GM19239 (cell line): ENCODE data around the gene FEM1B.
A peak's percentile ranks its signal among the peaks of the same experiment; 100 is the strongest.

ENCODE experiments used
- DNase-seq: peaks from one replicate; pipeline ENCODE4 v3.0.0; 2011; ENCODE audit warnings: low spot score; ENCODE audit not compliant: insufficient read length
- FAIRE-seq: peaks from 2 replicates; lab custom pipeline; 2011; peaks lifted over from hg19 to GRCh38; lab: Jason Lieb, UNC

FEM1B gene

DNA sequence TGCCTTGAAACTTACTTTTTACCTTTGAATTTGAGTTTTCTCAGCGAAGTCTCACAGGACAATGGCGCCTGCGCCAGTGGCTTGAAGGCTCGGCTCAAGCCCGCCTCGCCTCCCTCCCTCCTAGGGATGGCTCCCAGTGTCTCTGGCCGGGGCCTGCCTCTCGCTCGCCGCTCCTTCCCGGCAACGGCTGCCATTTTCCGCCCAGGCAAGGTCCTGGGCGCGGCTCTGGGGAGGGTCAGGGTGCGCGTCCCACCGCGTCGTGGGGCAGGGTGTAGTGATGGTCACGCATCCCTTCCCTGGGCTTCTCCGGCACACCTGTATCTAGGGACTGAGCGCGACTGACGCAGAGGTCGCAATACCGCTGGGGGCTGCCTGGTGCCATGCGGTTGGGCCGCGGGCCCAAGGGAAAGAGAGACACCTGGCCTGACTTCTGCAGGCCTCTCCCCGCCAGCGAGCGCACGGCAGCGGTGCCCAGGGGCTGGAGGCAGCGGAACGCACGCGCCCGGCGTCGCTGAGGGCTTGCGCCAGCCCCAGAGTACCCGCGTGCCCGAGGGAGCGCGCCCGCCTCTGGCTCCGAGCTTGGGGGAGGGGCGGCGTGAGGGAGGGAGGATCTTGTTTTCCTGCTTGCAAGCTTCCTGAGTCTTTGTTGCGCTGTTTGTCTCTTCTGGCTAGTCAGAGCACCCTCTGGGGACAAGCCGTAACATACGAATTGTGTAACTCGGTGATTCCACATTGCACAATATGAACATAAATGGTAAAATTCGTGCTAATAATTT, 20.7 kb upstream of the FEM1B start:
- FAIRE-seq (peak; percentile 77), DNase-seq (no peak)

GRCh38 chr15:68258692-68259091, 18.9 kb upstream of the FEM1B start:
- DNase-seq: no peak
- no peak for FAIRE-seq

DNA sequence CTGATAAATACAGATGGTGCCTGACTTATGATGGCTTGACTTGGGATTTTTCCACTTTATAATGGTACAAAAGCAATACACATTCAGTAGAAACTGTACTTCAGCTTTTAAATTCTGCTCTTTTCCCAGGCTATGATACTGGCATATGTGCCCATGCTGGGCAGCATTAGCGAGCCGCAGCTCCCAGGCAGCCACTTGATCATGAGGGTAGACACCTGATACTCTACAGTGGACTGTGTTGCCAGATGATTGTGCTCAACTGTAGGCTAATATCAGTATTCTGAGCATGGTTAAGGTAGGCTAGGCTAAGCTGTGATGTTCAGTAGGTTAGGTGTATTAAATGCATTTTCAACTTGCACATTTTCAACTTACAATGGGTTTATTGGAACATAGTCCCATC, 17.7 kb upstream of the FEM1B start:
- no peak for FAIRE-seq
- DNase-seq: no peak

DNA sequence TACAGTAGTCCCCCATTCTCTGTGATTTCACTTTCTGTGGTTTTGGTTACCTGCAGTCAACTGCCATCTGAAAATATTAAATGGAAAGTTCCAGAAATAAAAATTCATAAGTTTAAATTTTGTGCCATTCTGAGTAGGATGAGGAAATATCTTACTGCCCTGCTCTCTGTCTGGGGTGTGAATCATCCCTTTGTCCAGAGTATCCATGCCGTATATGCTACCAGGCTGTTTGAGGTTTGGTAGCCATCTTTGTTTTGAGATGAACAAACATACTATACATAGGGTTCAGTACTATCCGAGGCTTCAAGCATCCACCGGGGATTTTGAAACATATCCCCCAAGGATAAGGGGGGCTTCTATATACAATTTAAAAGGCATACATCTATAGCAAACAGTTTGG, 16.3 kb upstream of the FEM1B start:
- FAIRE-seq: no peak

GRCh38 chr15:68261980-68262379, 15.6 kb upstream of the FEM1B start:
- DNase-seq (no peak), FAIRE-seq (no peak)

More for the DNA sequence above, 16.3 kb upstream of the FEM1B start:
- no peak for DNase-seq

GRCh38 chr15:68262514-68263356, 14.8 kb upstream of the FEM1B start:
- DNase-seq: no peak
- no peak for FAIRE-seq

- FAIRE-seq (no peak), DNase-seq (no peak)
Observed at GRCh38 chr15:68264282-68264681, 13.3 kb upstream of the FEM1B start.

DNA sequence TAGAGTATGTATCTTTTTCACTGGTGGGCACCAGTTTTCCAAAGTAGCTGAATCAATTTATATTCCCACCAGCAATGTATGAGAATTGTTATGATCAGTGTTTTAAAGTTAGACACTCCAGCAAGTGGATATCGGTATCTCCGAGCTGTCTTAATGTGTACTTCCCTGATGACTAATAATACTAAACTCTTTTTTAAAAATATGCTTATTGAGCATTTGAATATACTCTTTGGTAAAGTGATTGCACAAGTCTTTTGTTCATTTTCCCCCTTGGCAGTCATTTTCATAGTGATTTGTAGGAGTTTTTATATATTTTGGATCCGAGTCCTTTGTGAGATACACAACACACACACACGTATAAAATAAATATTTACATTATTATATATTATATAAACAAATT, 12.5 kb upstream of the FEM1B start:
- FAIRE-seq: no peak
- no peak for DNase-seq

- DNase-seq (no peak), FAIRE-seq (no peak)
Observed at GRCh38 chr15:68265674-68266073, 11.9 kb upstream of the FEM1B start.

GRCh38 chr15:68268405-68268804, 9.1 kb upstream of the FEM1B start:
- DNase-seq: no peak
- FAIRE-seq: no peak

- no peak for DNase-seq
- no peak for FAIRE-seq
Observed at GRCh38 chr15:68271854-68272471, 5.6 kb upstream of the FEM1B start.

GRCh38 chr15:68272721-68273271, 4.7 kb upstream of the FEM1B start:
- DNase-seq (no peak), FAIRE-seq (no peak)

- DNase-seq (no peak), FAIRE-seq (no peak)
Observed at GRCh38 chr15:68274201-68274848, 3.2 kb upstream of the FEM1B start.

GRCh38 chr15:68275165-68275746, 2.3 kb upstream of the FEM1B start:
- no peak for FAIRE-seq
- no peak for DNase-seq

DNA sequence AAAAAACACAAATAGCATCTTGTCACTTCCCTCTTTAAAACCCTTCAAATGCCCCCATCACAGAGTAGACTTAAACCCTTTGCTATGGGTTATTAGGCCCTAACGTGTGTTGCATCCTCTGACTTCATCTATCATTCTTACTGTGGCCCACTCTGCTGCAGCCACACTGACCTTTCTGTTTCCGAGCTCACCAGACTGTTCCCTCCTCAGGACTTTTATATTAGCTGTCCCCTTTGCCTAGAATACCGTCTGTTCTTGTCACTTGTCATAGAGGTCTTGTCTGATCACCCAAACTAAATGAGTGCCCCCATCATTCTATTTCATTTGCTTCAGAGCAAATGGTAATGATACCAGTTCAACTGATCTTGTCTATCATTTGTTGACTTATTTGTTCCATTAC, 877 bp upstream of the FEM1B start:
- FAIRE-seq (no peak), DNase-seq (no peak)

GRCh38 chr15:68277131-68277602, 378 bp upstream of the FEM1B start:
- no peak for FAIRE-seq
- no peak for DNase-seq

DNA sequence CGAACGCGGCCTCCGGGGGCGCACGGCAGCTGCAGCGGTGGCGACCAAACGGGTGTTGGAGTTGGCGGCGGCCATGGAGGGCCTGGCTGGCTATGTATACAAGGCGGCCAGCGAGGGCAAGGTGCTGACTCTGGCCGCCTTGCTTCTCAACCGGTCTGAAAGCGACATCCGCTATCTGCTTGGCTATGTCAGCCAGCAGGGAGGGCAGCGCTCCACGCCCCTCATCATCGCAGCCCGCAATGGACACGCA, 725 bp downstream of the FEM1B start:
- FAIRE-seq: no peak
- DNase-seq: no peak

DNA sequence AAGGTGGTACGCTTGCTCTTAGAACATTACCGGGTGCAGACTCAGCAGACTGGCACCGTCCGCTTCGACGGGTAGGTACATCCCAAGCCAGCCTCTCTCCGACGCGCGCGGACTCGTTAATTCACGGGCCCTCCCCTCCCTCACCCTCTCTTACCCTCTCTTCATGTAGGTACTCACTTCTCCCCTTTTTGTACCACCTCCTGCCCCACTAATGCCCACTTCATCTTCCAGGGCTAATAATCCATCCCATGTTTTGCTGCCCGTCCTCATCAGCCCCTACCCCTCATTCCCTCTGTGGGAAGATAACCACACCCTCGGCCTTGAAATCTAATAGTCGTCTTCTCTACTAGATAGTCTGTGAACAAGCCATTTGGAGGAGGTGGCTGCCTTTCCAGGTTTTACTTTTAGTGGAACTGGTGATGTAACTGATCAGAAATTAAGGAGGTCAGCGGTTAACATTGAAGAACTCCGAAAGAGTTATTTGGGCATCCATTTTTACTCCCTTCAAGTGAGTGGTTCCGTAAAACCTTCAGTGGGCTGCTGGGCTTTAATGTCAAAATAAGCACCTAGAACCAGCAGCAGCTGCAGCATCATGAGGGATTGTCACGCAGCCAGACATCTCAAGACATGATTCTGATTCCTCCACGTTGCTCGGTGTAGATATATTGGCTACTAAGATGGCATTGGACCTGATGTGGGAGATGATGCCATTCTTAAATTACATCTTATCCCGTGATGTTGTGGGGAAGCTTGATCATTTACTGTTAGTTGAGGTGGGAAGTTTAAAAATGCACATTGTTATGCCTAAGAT, 1.3 kb downstream of the FEM1B start:
- no peak for DNase-seq
- no peak for FAIRE-seq
